ENCODE measurements around the gene PAX8.
"Not testable (repeated sequence)": the region's sequence is repeated elsewhere in the genome, so short reads cannot be mapped to it uniquely, and the experiment has no call there.

PAX8 gene

GRCh38 chr2:113302216-113302980 is 23.7 kb upstream of the PAX8 start:
- not testable (repeated sequence) for H3K4me1 ChIP-seq (ENCODE audit: control insufficient read depth, low read depth, low read length); H4K5ac ChIP-seq (ENCODE audit: low read length); H3K9ac ChIP-seq (ENCODE audit: low read length); H3K4me3 ChIP-seq (ENCODE audit: low read length); DNase-seq; H3K4me2 ChIP-seq (ENCODE audit: low read length); H3K27ac ChIP-seq (ENCODE audit: low read depth, low read length); H3K27me3 ChIP-seq (ENCODE audit: insufficient read depth, low read length, poor library complexity); H3K36me3 ChIP-seq (ENCODE audit: control insufficient read depth, insufficient read depth, low read length); H3K56ac ChIP-seq (ENCODE audit: low read length); H2AK5ac ChIP-seq (ENCODE audit: low read length); H3K18ac ChIP-seq (ENCODE audit: low read length); H3K23ac ChIP-seq (ENCODE audit: low read length); H3K79me2 ChIP-seq (ENCODE audit: control insufficient read depth, insufficient read depth, low read length); H3K79me1 ChIP-seq (ENCODE audit: low read length); H2BK120ac ChIP-seq (ENCODE audit: low read depth, low read length); H2BK5ac ChIP-seq (ENCODE audit: low read length); H2BK15ac ChIP-seq (replicated peaks; ENCODE audit: low read depth); H3K4ac ChIP-seq (ENCODE audit: low read depth, low read length); H4K8ac ChIP-seq (ENCODE audit: low read depth, low read length)
- no CpG with 5 or more reads among the region's 9 CpGs for WGBS (ENCODE audit: extremely low coverage, insufficient coverage, low lambda C conversion rate)

- WGBS (ENCODE audit: extremely low coverage, insufficient coverage, low lambda C conversion rate) = no CpG with 5 or more reads among the region's 4 CpGs
These were observed 21.6 kb upstream of the PAX8 start for GRCh38 chr2:113300281-113300680.

GRCh38 chr2:113298176-113298575 is 19.5 kb upstream of the PAX8 start:
- Histone ChIP-seq H2BK5ac (ENCODE audit: low read length) (no peak overlapping the region), H3K23ac (ENCODE audit: low read length) (no peak overlapping the region), H3K4me1 (ENCODE audit: control insufficient read depth, low read depth, low read length) (no peaks in the 10 kb centered on the region), H3K27me3 (ENCODE audit: insufficient read depth, low read length, poor library complexity) (no peaks in the 10 kb centered on the region), H3K4me2 (ENCODE audit: low read length) (no peak overlapping the region), H2AK5ac (ENCODE audit: low read length) (no peak overlapping the region), H2BK120ac (ENCODE audit: low read depth, low read length) (no peak overlapping the region), H3K79me1 (ENCODE audit: low read length) (no peaks in the 10 kb centered on the region), H3K4ac (ENCODE audit: low read depth, low read length) (no peak overlapping the region), H3K18ac (ENCODE audit: low read length) (no peak overlapping the region), H3K79me2 (ENCODE audit: control insufficient read depth, insufficient read depth, low read length) (no peaks in the 10 kb centered on the region), H3K4me3 (ENCODE audit: low read length) (no peak overlapping the region), H3K56ac (ENCODE audit: low read length) (no peak overlapping the region), H2BK15ac (replicated peaks; ENCODE audit: low read depth) (no peak overlapping the region), H3K36me3 (ENCODE audit: control insufficient read depth, insufficient read depth, low read length) (no peaks in the 10 kb centered on the region), H3K27ac (ENCODE audit: low read depth, low read length) (no peak overlapping the region), H4K8ac (ENCODE audit: low read depth, low read length) (no peak overlapping the region), H3K9ac (ENCODE audit: low read length) (no peak overlapping the region), H4K5ac (ENCODE audit: low read length) (no peak overlapping the region)
- no peak for DNase-seq
- WGBS (ENCODE audit: extremely low coverage, insufficient coverage, low lambda C conversion rate) = no CpG with 5 or more reads among the region's 2 CpGs

More at GRCh38 chr2:113300281-113300680, 21.6 kb upstream of the PAX8 start:
- no peak overlapping the region for H3K27ac ChIP-seq (ENCODE audit: low read depth, low read length)
- no peak overlapping the region for H2BK120ac ChIP-seq (ENCODE audit: low read depth, low read length)
- no peaks in the 10 kb centered on the region for H3K79me1 ChIP-seq (ENCODE audit: low read length)
- no peaks in the 10 kb centered on the region for H3K4me1 ChIP-seq (ENCODE audit: control insufficient read depth, low read depth, low read length)
- H4K8ac ChIP-seq (ENCODE audit: low read depth, low read length) = no peak overlapping the region
- no peak overlapping the region for H3K56ac ChIP-seq (ENCODE audit: low read length)
- no peaks in the 10 kb centered on the region for H3K79me2 ChIP-seq (ENCODE audit: control insufficient read depth, insufficient read depth, low read length)
- no peak overlapping the region for H2BK15ac ChIP-seq (replicated peaks; ENCODE audit: low read depth)
- H4K5ac ChIP-seq (ENCODE audit: low read length) = no peak overlapping the region
- H3K4me3 ChIP-seq (ENCODE audit: low read length) = no peak overlapping the region
- no peak overlapping the region for H3K18ac ChIP-seq (ENCODE audit: low read length)
- no peak overlapping the region for H2BK5ac ChIP-seq (ENCODE audit: low read length)
- no peaks in the 10 kb centered on the region for H3K27me3 ChIP-seq (ENCODE audit: insufficient read depth, low read length, poor library complexity)
- no peaks in the 10 kb centered on the region for H3K36me3 ChIP-seq (ENCODE audit: control insufficient read depth, insufficient read depth, low read length)
- H3K23ac ChIP-seq (ENCODE audit: low read length) = no peak overlapping the region
- no peak for DNase-seq
- H3K9ac ChIP-seq (ENCODE audit: low read length) = no peak overlapping the region
- no peak overlapping the region for H2AK5ac ChIP-seq (ENCODE audit: low read length)
- H3K4me2 ChIP-seq (ENCODE audit: low read length) = no peak overlapping the region
- H3K4ac ChIP-seq (ENCODE audit: low read depth, low read length) = no peak overlapping the region

GRCh38 chr2:113297590-113297989 is 18.9 kb upstream of the PAX8 start:
- not testable (repeated sequence) for H3K4me1 ChIP-seq (ENCODE audit: control insufficient read depth, low read depth, low read length); H3K36me3 ChIP-seq (ENCODE audit: control insufficient read depth, insufficient read depth, low read length); H3K23ac ChIP-seq (ENCODE audit: low read length); H4K8ac ChIP-seq (ENCODE audit: low read depth, low read length); H3K56ac ChIP-seq (ENCODE audit: low read length); H3K27me3 ChIP-seq (ENCODE audit: insufficient read depth, low read length, poor library complexity); H3K4ac ChIP-seq (ENCODE audit: low read depth, low read length); H3K4me3 ChIP-seq (ENCODE audit: low read length); H3K79me1 ChIP-seq (ENCODE audit: low read length); H3K27ac ChIP-seq (ENCODE audit: low read depth, low read length); H2AK5ac ChIP-seq (ENCODE audit: low read length); H2BK5ac ChIP-seq (ENCODE audit: low read length); H3K4me2 ChIP-seq (ENCODE audit: low read length); H2BK15ac ChIP-seq (replicated peaks; ENCODE audit: low read depth); H4K5ac ChIP-seq (ENCODE audit: low read length); H3K79me2 ChIP-seq (ENCODE audit: control insufficient read depth, insufficient read depth, low read length); H3K18ac ChIP-seq (ENCODE audit: low read length); H2BK120ac ChIP-seq (ENCODE audit: low read depth, low read length); H3K9ac ChIP-seq (ENCODE audit: low read length)
- no CpG with 5 or more reads among the region's 2 CpGs for WGBS (ENCODE audit: extremely low coverage, insufficient coverage, low lambda C conversion rate)
- peak; percentile 35 for DNase-seq

GRCh38 chr2:113291191-113291590 is 12.5 kb upstream of the PAX8 start:
- Histone ChIP-seq H3K79me1 (ENCODE audit: low read length) (no peaks in the 10 kb centered on the region), H3K79me2 (ENCODE audit: control insufficient read depth, insufficient read depth, low read length) (no peaks in the 10 kb centered on the region), H3K27ac (ENCODE audit: low read depth, low read length) (no peak overlapping the region), H3K36me3 (ENCODE audit: control insufficient read depth, insufficient read depth, low read length) (no peaks in the 10 kb centered on the region), H4K8ac (ENCODE audit: low read depth, low read length) (no peak overlapping the region), H3K23ac (ENCODE audit: low read length) (no peak overlapping the region), H3K4me1 (ENCODE audit: control insufficient read depth, low read depth, low read length) (no peaks in the 10 kb centered on the region), H3K4me2 (ENCODE audit: low read length) (no peak overlapping the region), H2BK5ac (ENCODE audit: low read length) (no peak overlapping the region), H2BK120ac (ENCODE audit: low read depth, low read length) (no peak overlapping the region), H2AK5ac (ENCODE audit: low read length) (no peak overlapping the region), H3K4me3 (ENCODE audit: low read length) (no peak overlapping the region), H4K5ac (ENCODE audit: low read length) (no peak overlapping the region), H2BK15ac (replicated peaks; ENCODE audit: low read depth) (no peak overlapping the region), H3K4ac (ENCODE audit: low read depth, low read length) (no peak overlapping the region), H3K18ac (ENCODE audit: low read length) (no peak overlapping the region), H3K27me3 (ENCODE audit: insufficient read depth, low read length, poor library complexity) (peaks cover 16% of the 10 kb centered on the region), H3K9ac (ENCODE audit: low read length) (no peak overlapping the region), H3K56ac (ENCODE audit: low read length) (no peak overlapping the region)
- WGBS (ENCODE audit: extremely low coverage, insufficient coverage, low lambda C conversion rate) = no CpG with 5 or more reads among the region's 28 CpGs
- DNase-seq = peak; percentile 20

GRCh38 chr2:113288674-113289149 is 10.0 kb upstream of the PAX8 start:
- H3K27me3 ChIP-seq (ENCODE audit: insufficient read depth, low read length, poor library complexity) = peaks cover 16% of the 10 kb centered on the region
- no CpG with 5 or more reads among the region's 5 CpGs for WGBS (ENCODE audit: extremely low coverage, insufficient coverage, low lambda C conversion rate)
- H4K8ac ChIP-seq (ENCODE audit: low read depth, low read length); H3K18ac ChIP-seq (ENCODE audit: low read length); H3K23ac ChIP-seq (ENCODE audit: low read length); H3K4me1 ChIP-seq (ENCODE audit: control insufficient read depth, low read depth, low read length); H3K9ac ChIP-seq (ENCODE audit: low read length); H3K36me3 ChIP-seq (ENCODE audit: control insufficient read depth, insufficient read depth, low read length); H3K4me3 ChIP-seq (ENCODE audit: low read length); H2BK120ac ChIP-seq (ENCODE audit: low read depth, low read length); H3K4ac ChIP-seq (ENCODE audit: low read depth, low read length); H3K79me2 ChIP-seq (ENCODE audit: control insufficient read depth, insufficient read depth, low read length); H2BK15ac ChIP-seq (replicated peaks; ENCODE audit: low read depth); H2AK5ac ChIP-seq (ENCODE audit: low read length); H3K56ac ChIP-seq (ENCODE audit: low read length); H3K27ac ChIP-seq (ENCODE audit: low read depth, low read length); H3K4me2 ChIP-seq (ENCODE audit: low read length); H2BK5ac ChIP-seq (ENCODE audit: low read length); H3K79me1 ChIP-seq (ENCODE audit: low read length); DNase-seq; H4K5ac ChIP-seq (ENCODE audit: low read length): not testable (repeated sequence)

Data from mesendoderm (in vitro differentiated cells).